Measurements from ENCODE around the gene TSC22D4. TPM values are rescaled to one million over a fixed set of nuclear protein-coding genes. Genes with fewer than 3 reads are reported as not detected.
A peak's percentile ranks its signal among the peaks of the same experiment; 100 is the strongest.

TSC22D4 gene
- polyA plus RNA-seq, 2 of the 4 experiments (the other 2 are of a cell fraction), result 7.9 to 28.9 TPM

DNA sequence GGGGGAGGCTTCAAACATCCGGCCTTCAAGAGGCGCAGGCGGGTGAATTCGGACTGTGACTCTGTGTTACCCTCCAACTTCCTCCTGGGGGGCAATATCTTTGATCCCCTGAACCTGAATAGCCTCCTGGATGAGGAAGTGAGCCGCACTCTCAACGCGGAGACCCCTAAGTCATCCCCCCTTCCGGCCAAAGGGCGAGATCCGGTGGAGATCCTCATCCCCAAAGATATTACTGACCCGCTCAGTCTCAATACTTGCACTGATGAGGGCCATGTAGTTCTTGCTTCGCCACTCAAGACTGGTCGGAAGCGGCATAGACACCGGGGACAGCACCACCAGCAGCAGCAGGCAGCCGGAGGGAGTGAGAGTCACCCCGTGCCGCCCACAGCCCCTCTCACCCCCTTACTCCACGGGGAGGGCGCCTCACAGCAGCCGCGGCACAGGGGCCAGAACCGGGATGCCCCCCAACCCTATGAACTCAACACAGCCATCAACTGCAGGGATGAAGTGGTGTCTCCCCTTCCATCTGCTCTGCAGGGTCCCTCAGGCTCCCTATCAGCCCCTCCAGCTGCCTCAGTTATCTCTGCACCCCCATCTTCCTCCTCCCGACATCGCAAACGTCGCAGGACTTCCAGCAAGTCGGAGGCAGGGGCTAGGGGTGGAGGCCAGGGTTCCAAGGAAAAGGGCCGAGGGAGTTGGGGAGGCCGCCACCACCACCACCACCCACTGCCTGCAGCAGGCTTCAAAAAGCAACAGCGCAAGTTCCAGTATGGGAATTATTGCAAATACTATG, 48.3 kb downstream of the TSC22D4 start:
- TF ChIP-seq HDAC2 (IDR thresholded peaks at IDR 0.05) (no peak), SREBF2 (IDR thresholded peaks at IDR 0.05) (no peak), ZFP36 (IDR thresholded peaks at IDR 0.05; ENCODE audit: borderline replicate concordance, partially characterized antibody) (no peak), CHD2 (IDR thresholded peaks at IDR 0.05; ENCODE audit: low read length, partially characterized antibody) (no peak)
- TF ChIP-seq, protein P1, sequence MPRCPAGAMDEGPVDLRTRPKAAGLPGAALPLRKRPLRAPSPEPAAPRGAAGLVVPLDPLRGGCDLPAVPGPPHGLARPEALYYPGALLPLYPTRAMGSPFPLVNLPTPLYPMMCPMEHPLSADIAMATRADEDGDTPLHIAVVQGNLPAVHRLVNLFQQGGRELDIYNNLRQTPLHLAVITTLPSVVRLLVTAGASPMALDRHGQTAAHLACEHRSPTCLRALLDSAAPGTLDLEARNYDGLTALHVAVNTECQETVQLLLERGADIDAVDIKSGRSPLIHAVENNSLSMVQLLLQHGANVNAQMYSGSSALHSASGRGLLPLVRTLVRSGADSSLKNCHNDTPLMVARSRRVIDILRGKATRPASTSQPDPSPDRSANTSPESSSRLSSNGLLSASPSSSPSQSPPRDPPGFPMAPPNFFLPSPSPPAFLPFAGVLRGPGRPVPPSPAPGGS (IDR thresholded peaks at IDR 0.05), result no peak
- FAIRE-seq, result no peak
- Histone ChIP-seq H3K4me3 (peak overlapping the region; percentile 86), H3K4me1 (peaks cover 34% of the 10 kb centered on the region), H3K27ac (peak overlapping the region; percentile 93 to 100), H3K4me2 (peak overlapping the region; percentile 88), H3K9me3 (peaks cover 5% of the 10 kb centered on the region; the same call in 1 of the 3 replicates)
- ChIA-PET POLR2A (interaction anchor here (1.2 to 2.8 kb wide), 4 partner anchors 16 to 444 kb away, joined by 4 to 16 read pairs (median 10); partner anchors contain the start of gene SRRT), CTCF (interaction anchor here (1.8 kb wide), 1 partner anchor 19 kb away, joined by 7 read pairs; no protein-coding TSS in a partner anchor)
- 70% methylated on average over 29 of the region's 31 CpGs for WGBS (ENCODE audit: missing lambda C conversion rate)
- no peak for DNase-seq (ENCODE audit: low read depth in 1 of 2, low spot score in 1 of 2)
- ATAC-seq, result no peak

DNA sequence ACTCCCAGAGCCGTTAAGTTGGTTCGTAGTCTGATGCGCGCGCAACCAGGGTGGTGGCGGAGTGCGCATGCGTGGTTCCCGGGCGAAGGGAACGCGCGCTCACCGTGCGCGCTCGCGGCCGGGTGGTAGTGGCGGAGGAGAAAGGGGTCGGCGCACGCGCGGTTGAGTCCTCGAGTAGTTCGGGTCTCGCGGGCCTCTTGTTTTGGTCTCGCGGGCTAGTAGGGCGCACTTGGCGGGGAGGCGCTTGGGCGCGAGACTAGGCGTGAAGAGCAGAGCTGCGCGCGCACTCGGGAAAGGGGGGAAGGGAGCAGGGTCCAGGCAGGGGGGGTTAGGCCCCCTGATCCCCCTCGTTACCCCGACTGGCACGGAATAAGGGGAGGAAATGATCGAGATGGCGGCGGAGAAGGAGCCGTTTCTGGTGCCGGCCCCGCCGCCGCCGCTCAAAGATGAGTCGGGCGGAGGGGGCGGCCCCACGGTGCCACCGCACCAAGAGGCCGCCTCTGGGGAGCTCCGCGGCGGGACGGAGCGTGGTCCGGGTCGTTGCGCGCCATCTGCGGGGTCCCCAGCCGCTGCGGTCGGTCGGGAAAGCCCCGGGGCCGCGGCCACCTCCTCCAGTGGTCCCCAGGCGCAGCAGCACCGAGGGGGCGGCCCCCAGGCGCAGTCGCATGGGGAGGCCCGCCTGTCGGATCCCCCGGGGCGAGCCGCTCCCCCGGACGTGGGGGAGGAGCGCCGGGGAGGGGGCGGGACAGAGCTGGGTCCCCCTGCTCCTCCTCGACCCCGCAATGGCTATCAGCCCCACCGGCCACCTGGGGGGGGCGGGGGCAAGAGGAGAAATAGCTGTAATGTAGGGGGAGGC, 49.1 kb downstream of the TSC22D4 start, which contains the start of gene MEPCE:
Gene MEPCE (plus strand): TSS at position 195 of the 856 bp plus-strand sequence. CDS start 188 bp downstream, at position 383.
- H3K4me3 ChIP-seq, result peak within 1 kb of the TSS; percentile 86
- H3K9me3 ChIP-seq, result peaks cover 5% of the 10 kb centered on the region; the same call in 1 of the 3 replicates
- peaks cover 31% of the 10 kb centered on the region for H3K4me1 ChIP-seq
- DNase-seq (ENCODE audit: low read depth in 1 of 2, low spot score in 1 of 2) (peak; percentile 97 to 99), ATAC-seq (peak; percentile 42 to 77), FAIRE-seq (no peak)
- H3K4me2 ChIP-seq, result peak within 1 kb of the TSS; percentile 88
- peak within 1 kb of the TSS; percentile 93 to 100 for H3K27ac ChIP-seq
- ChIA-PET POLR2A (interaction anchor here (0.5 to 2.8 kb wide), 34 partner anchors 7 to 1539 kb away, joined by 3 to 23 read pairs (median 6); partner anchors contain the start of genes AGFG2, BUD31, FBXO24 and GPC2), CTCF (interaction anchor here (0.8 to 1.8 kb wide), 4 partner anchors 20 to 134 kb away, joined by 3 to 7 read pairs (median 3); no protein-coding TSS in a partner anchor)
- WGBS (ENCODE audit: missing lambda C conversion rate), result 1% methylated on average over 29 of the region's 95 CpGs
- TF ChIP-seq CHD2 (IDR thresholded peaks at IDR 0.05; ENCODE audit: low read length, partially characterized antibody) (peak; percentile 83), RCOR1 (IDR thresholded peaks at IDR 0.05; ENCODE audit: low read depth, low read length) (no peak), EHMT2 (IDR thresholded peaks at IDR 0.05; ENCODE audit: low read depth) (no peak), ZNF302 (CRISPR knock-in tag; IDR thresholded peaks at IDR 0.05) (no peak), MAFK (IDR thresholded peaks at IDR 0.05; ENCODE audit: partially characterized antibody) (no peak), SMC3 (IDR thresholded peaks at IDR 0.05) (no peak), KDM1A (IDR thresholded peaks at IDR 0.05; ENCODE audit: low read depth) (no peak), CBX2 (IDR thresholded peaks at IDR 0.05; ENCODE audit: borderline replicate concordance, low read depth) (no peak), MYC (IDR thresholded peaks at IDR 0.05; ENCODE audit: borderline replicate concordance, low read length) (no peak), GATA3 (IDR thresholded peaks at IDR 0.05; ENCODE audit: borderline replicate concordance) (no peak), BHLHE40 (IDR thresholded peaks at IDR 0.05; ENCODE audit: low read depth, low read length) (no peak), ZFP36 (IDR thresholded peaks at IDR 0.05; ENCODE audit: borderline replicate concordance, partially characterized antibody) (no peak), CBX8 (IDR thresholded peaks at IDR 0.05) (no peak), POLR2AphosphoS2 (conservative IDR thresholded peaks at IDR 0.05; ENCODE audit: low read length) (no peak), CHD4 (IDR thresholded peaks at IDR 0.05; ENCODE audit: borderline replicate concordance) (no peak), POLR2A (IDR thresholded peaks at IDR 0.05; ENCODE audit: low read length) (peak; percentile 36; the same call in 1 of the 2 replicates), NFE2L2 (conservative IDR thresholded peaks at IDR 0.05; ENCODE audit: low read length) (no peak), ZC3H11A (IDR thresholded peaks at IDR 0.05) (no peak), NPAS2 (CRISPR knock-in tag; IDR thresholded peaks at IDR 0.05; ENCODE audit: borderline replicate concordance) (no peak), RAD21 (conservative IDR thresholded peaks at IDR 0.05 in 1 of 2, IDR thresholded peaks at IDR 0.05 in 1 of 2) (no peak), RNF2 (IDR thresholded peaks at IDR 0.05; ENCODE audit: borderline replicate concordance, low read depth) (no peak), HOXB13 (CRISPR knock-in tag; IDR thresholded peaks at IDR 0.05; ENCODE audit: low read depth) (no peak)
- TF ChIP-seq, protein P2, sequence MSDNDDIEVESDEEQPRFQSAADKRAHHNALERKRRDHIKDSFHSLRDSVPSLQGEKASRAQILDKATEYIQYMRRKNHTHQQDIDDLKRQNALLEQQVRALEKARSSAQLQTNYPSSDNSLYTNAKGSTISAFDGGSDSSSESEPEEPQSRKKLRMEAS (IDR thresholded peaks at IDR 0.05), result no peak
- TF ChIP-seq, protein P3, sequence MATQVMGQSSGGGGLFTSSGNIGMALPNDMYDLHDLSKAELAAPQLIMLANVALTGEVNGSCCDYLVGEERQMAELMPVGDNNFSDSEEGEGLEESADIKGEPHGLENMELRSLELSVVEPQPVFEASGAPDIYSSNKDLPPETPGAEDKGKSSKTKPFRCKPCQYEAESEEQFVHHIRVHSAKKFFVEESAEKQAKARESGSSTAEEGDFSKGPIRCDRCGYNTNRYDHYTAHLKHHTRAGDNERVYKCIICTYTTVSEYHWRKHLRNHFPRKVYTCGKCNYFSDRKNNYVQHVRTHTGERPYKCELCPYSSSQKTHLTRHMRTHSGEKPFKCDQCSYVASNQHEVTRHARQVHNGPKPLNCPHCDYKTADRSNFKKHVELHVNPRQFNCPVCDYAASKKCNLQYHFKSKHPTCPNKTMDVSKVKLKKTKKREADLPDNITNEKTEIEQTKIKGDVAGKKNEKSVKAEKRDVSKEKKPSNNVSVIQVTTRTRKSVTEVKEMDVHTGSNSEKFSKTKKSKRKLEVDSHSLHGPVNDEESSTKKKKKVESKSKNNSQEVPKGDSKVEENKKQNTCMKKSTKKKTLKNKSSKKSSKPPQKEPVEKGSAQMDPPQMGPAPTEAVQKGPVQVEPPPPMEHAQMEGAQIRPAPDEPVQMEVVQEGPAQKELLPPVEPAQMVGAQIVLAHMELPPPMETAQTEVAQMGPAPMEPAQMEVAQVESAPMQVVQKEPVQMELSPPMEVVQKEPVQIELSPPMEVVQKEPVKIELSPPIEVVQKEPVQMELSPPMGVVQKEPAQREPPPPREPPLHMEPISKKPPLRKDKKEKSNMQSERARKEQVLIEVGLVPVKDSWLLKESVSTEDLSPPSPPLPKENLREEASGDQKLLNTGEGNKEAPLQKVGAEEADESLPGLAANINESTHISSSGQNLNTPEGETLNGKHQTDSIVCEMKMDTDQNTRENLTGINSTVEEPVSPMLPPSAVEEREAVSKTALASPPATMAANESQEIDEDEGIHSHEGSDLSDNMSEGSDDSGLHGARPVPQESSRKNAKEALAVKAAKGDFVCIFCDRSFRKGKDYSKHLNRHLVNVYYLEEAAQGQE (IDR thresholded peaks at IDR 0.05), result peak; percentile 80
- TF ChIP-seq, protein P4, sequence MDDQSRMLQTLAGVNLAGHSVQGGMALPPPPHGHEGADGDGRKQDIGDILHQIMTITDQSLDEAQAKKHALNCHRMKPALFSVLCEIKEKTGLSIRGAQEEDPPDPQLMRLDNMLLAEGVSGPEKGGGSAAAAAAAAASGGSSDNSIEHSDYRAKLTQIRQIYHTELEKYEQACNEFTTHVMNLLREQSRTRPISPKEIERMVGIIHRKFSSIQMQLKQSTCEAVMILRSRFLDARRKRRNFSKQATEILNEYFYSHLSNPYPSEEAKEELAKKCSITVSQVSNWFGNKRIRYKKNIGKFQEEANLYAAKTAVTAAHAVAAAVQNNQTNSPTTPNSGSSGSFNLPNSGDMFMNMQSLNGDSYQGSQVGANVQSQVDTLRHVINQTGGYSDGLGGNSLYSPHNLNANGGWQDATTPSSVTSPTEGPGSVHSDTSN (IDR thresholded peaks at IDR 0.05), result no peak; the same call in 1 of the 2 replicates

Measured in A549 (cell line).